K562 (cell line): ENCODE results near the gene PLCG2. TPM values are rescaled to one million over a fixed set of nuclear protein-coding genes. Genes with fewer than 3 reads are reported as not detected.

ENCODE experiments used
- ADNP ChIP-seq: fragments of 200-800 bp; sonication (Bioruptor generic); IDR thresholded peaks from 2 replicates; pipeline ENCODE4 v1.6.1; 2016; ENCODE audit warnings: missing genetic modification characterization, missing compliant biosample characterization
- BRCA1 ChIP-seq, 2 experiments: fragments of 450-650 bp in 1 of 2; sonication (generic) in 1 of 2; formaldehyde crosslinking in 1 of 2; IDR thresholded peaks; 2 replicates each; pipeline versions ENCODE4 v1.5.0 to v1.6.1; 2017 to 2020; ENCODE audit warnings: mild to moderate bottlenecking in 1 of 2, missing genetic modification reagents in 1 of 2
- CBFB ChIP-seq: sonication (generic); formaldehyde crosslinking; IDR thresholded peaks from 2 replicates; pipeline ENCODE4 v1.4.0; 2020; ENCODE audit warnings: mild to moderate bottlenecking, missing genetic modification reagents
- CREB3 ChIP-seq: fragments of 450-650 bp; conservative IDR thresholded peaks from 2 replicates; pipeline ENCODE4 v1.6.1; 2016; ENCODE audit warnings: missing genetic modification characterization, low read depth, mild to moderate bottlenecking, missing compliant biosample characterization, moderate library complexity
- ELF2 ChIP-seq: fragments of 250-450 bp; sonication (Bioruptor Pico); IDR thresholded peaks from 2 replicates; pipeline ENCODE4 v1.5.0; 2021; ENCODE audit warnings: mild to moderate bottlenecking
- ERF ChIP-seq: fragments of 450-650 bp; formaldehyde crosslinking; IDR thresholded peaks from 2 replicates; pipeline ENCODE4 v1.4.0; 2020; ENCODE audit warnings: mild to moderate bottlenecking, mixed read lengths
- GTF2A2 ChIP-seq: IDR thresholded peaks from 2 replicates; pipeline ENCODE4 v1.6.1; 2016; ENCODE audit warnings: mild to moderate bottlenecking, missing genetic modification characterization, missing compliant biosample characterization
- HCFC1 ChIP-seq: IDR thresholded peaks from 2 replicates; pipeline ENCODE4 v1.6.1; 2012; ENCODE audit warnings: low read depth, low read length, improper control_type of control experiment
- JUND ChIP-seq, 2 experiments: IDR thresholded peaks; 2 replicates in 1 of 2; 3 replicates in 1 of 2; pipeline ENCODE4 v1.6.1; 2011; ENCODE audit warnings: borderline replicate concordance in 2 of 2, low read depth in 2 of 2, low read length in 2 of 2, improper control_type of control experiment in 1 of 2, missing biosample characterization in 1 of 2, missing genetic modification characterization in 1 of 2, missing genetic modification reagents in 1 of 2
- KDM4B ChIP-seq, 2 experiments: fragments of 450-650 bp in 1 of 2; sonication (generic) in 1 of 2; IDR thresholded peaks; 2 replicates each; pipeline ENCODE4 v1.6.1; 2016 to 2017; ENCODE audit warnings: borderline replicate concordance in 2 of 2, antibody characterized with exemption in 1 of 2, low read depth in 1 of 2, mild to moderate bottlenecking in 1 of 2
- KLF16 ChIP-seq: IDR thresholded peaks from 2 replicates; pipeline ENCODE4 v1.6.1; 2016; ENCODE audit warnings: antibody characterized with exemption
- MLLT1 ChIP-seq, 2 experiments: fragments of 450-650 bp; IDR thresholded peaks; 2 replicates each; pipeline ENCODE4 v1.6.1; 2016
- NR1H2 ChIP-seq: sonication (generic); formaldehyde crosslinking; IDR thresholded peaks from 2 replicates; pipeline ENCODE4 v1.4.0; 2020; ENCODE audit warnings: mild to moderate bottlenecking, missing genetic modification reagents
- PHF21A ChIP-seq: fragments of 450-650 bp; IDR thresholded peaks from 2 replicates; pipeline ENCODE4 v1.6.1; 2017; ENCODE audit warnings: low read depth, borderline replicate concordance
- POU5F1 ChIP-seq: fragments of 150-350 bp; IDR thresholded peaks from 2 replicates; pipeline ENCODE4 v1.6.1; 2014; ENCODE audit warnings: borderline replicate concordance, low read length, low read depth, mild to moderate bottlenecking; ENCODE audit not compliant: partially characterized antibody
- PYGO2 ChIP-seq: fragments of 450-650 bp; IDR thresholded peaks from 2 replicates; pipeline ENCODE4 v1.6.1; 2016; ENCODE audit warnings: mild to moderate bottlenecking, missing genetic modification characterization, moderate library complexity, missing compliant biosample characterization
- RB1 ChIP-seq: fragments of 450-650 bp; IDR thresholded peaks from 2 replicates; pipeline ENCODE4 v1.6.1; 2017; ENCODE audit warnings: low read depth, mild to moderate bottlenecking
- SAP30 ChIP-seq: fragments of 200-600 bp; sonication (generic); IDR thresholded peaks from 2 replicates; pipeline ENCODE4 v1.6.1; 2012; ENCODE audit warnings: borderline replicate concordance, low read depth, mild to moderate bottlenecking, moderate library complexity, low read length, control low read depth, inconsistent platforms; ENCODE audit not compliant: insufficient read depth, poor library complexity, severe bottlenecking
- SIN3A ChIP-seq, 2 experiments: fragments of 150-350 bp in 1 of 2; IDR thresholded peaks; 2 replicates each; pipeline ENCODE4 v1.6.1; 2011 to 2016; ENCODE audit warnings: borderline replicate concordance in 2 of 2, low read depth in 2 of 2, low read length in 2 of 2, mild to moderate bottlenecking in 2 of 2, moderate library complexity in 2 of 2; ENCODE audit not compliant: control insufficient read depth in 1 of 2
- SMARCA4 ChIP-seq: fragments of 450-650 bp; IDR thresholded peaks from 2 replicates; pipeline ENCODE4 v1.6.1; 2016
- SMARCC2 ChIP-seq: fragments of 450-650 bp; IDR thresholded peaks from 2 replicates; pipeline ENCODE4 v1.6.1; 2017; ENCODE audit warnings: antibody characterized with exemption, moderate library complexity, mild to moderate bottlenecking, low read depth
- TAF9B ChIP-seq: fragments of 450-650 bp; IDR thresholded peaks from 2 replicates; pipeline ENCODE4 v1.6.1; 2018; ENCODE audit warnings: mild to moderate bottlenecking; ENCODE audit not compliant: partially characterized antibody
- TFAP4 ChIP-seq: sonication (generic); formaldehyde crosslinking; IDR thresholded peaks from 2 replicates; pipeline ENCODE4 v1.8.0; 2022; ENCODE audit warnings: missing genetic modification reagents, mild to moderate bottlenecking, moderate library complexity, borderline replicate concordance
- ZBTB1 ChIP-seq: sonication (generic); formaldehyde crosslinking; IDR thresholded peaks from 2 replicates; pipeline ENCODE4 v1.8.1; 2023; ENCODE audit warnings: missing genetic modification reagents, low read depth, mild to moderate bottlenecking, borderline replicate concordance
- ZFP1 ChIP-seq: fragments of 450-650 bp; formaldehyde crosslinking; IDR thresholded peaks from 2 replicates; pipeline ENCODE4 v1.4.0; 2020; ENCODE audit warnings: mild to moderate bottlenecking, mixed read lengths
- ZNF175 ChIP-seq: fragments of 200-800 bp; sonication (Bioruptor generic); IDR thresholded peaks from 2 replicates; pipeline ENCODE4 v1.6.1; 2016; ENCODE audit warnings: low read depth, mild to moderate bottlenecking, missing genetic modification characterization, missing compliant biosample characterization
- ZNF354B ChIP-seq: fragments of 250-450 bp; sonication (Bioruptor Pico); IDR thresholded peaks from 2 replicates; pipeline ENCODE4 v1.4.0; 2020
- ZNF695 ChIP-seq: fragments of 450-650 bp; formaldehyde crosslinking; IDR thresholded peaks from 2 replicates; pipeline ENCODE4 v1.4.0; 2020; ENCODE audit warnings: mild to moderate bottlenecking, moderate library complexity
- polyA plus RNA-seq, 8 experiments: library from polyadenylated mRNA; depleted of rRNA in 4 of 8; stranded (reverse) in 5 of 8; unstranded in 3 of 8; fragments of >200 nt; fragmentation: Nextera tagmentation in 2 of 8; fragmentation: Illumina TruSeq in 1 of 8; extraction: Ambion mirVana in 2 of 8; extraction: Trizol in 1 of 8; gene quantifications; 2 replicates each; pipeline versions ENCODE4 v1.2.1 to v1.2.3, GENCODE V29; 2011 to 2014; ENCODE audit warnings: inconsistent platforms in 1 of 8, missing spikeins in 1 of 8
- total RNA-seq, 7 experiments: library from RNA; depleted of rRNA in 6 of 7; stranded (reverse); fragments of >200 nt in 6 of 7; fragmentation: Illumina TruSeq in 2 of 7; extraction: Trizol in 2 of 7; gene quantifications; 2 replicates each; pipeline versions ENCODE4 v1.2.1 to v1.2.3, GENCODE V29; 2011 to 2021; ENCODE audit warnings: low replicate concordance in 1 of 7

The PLCG2 gene
- total and polyA plus RNA-seq, 9 of the 15 experiments (the other 6 are each of a cell fraction or from before 2014, with no cell fraction given) = 0.94 to 7.1 (median 3.1) TPM

- TF ChIP-seq ERF = no peak
- no peak for TF ChIP-seq HCFC1
- TF ChIP-seq CBFB (CRISPR knock-in tag) = no peak
- no peak for TF ChIP-seq TAF9B
- TF ChIP-seq ZFP1 = no peak
- TF ChIP-seq ADNP (tag) = no peak
- no peak for TF ChIP-seq RB1
- no peak for TF ChIP-seq SMARCC2
- TF ChIP-seq KLF16 = no peak
- no peak for TF ChIP-seq ZNF175
- TF ChIP-seq ZNF354B (CRISPR knock-in tag) = no peak
- TF ChIP-seq NR1H2 (CRISPR knock-in tag) = no peak
- TF ChIP-seq BRCA1 (IDR thresholded peaks at IDR 0.05) = no peak
- no peak for TF ChIP-seq BRCA1 (CRISPR knock-in tag; IDR thresholded peaks at IDR 0.05)
- no peak for TF ChIP-seq ZBTB1 (CRISPR knock-in tag)
- TF ChIP-seq TFAP4 = no peak
- no peak for TF ChIP-seq MLLT1 (IDR thresholded peaks at IDR 0.05)
- no peak for TF ChIP-seq ZNF695 (CRISPR knock-in tag)
- TF ChIP-seq ELF2 (CRISPR knock-in tag) = no peak
- no peak for TF ChIP-seq SAP30
- TF ChIP-seq KDM4B (IDR thresholded peaks at IDR 0.05; ENCODE audit: borderline replicate concordance in 2 of 2, low read depth in 1 of 2) = no peak
- TF ChIP-seq PHF21A = no peak
- TF ChIP-seq JUND (IDR thresholded peaks at IDR 0.05; ENCODE audit: borderline replicate concordance, low read depth, low read length) = no peak
- TF ChIP-seq JUND (tag; IDR thresholded peaks at IDR 0.05; ENCODE audit: borderline replicate concordance, low read depth, low read length) = no peak
- no peak for TF ChIP-seq GTF2A2 (tag)
- TF ChIP-seq SMARCA4 = no peak
- no peak for TF ChIP-seq PYGO2 (tag)
- TF ChIP-seq SIN3A (IDR thresholded peaks at IDR 0.05; ENCODE audit: borderline replicate concordance in 2 of 2, control insufficient read depth in 1 of 2, low read depth in 2 of 2, low read length in 2 of 2) = no peak
- TF ChIP-seq POU5F1 = no peak
- no peak for TF ChIP-seq CREB3
Measured at GRCh38 chr16:81744385-81744784, 34.7 kb upstream of the PLCG2 start (continued).
